GM19372 (cell line): Measurements from ENCODE around the gene KRT32.

Source experiments
- ATAC-seq: cut with Tn5 transposase; IDR thresholded peaks from one replicate; pipeline ENCODE4 v1.9.1; 2021; ENCODE audit warnings: mild to moderate bottlenecking, low read depth, moderate library complexity; ENCODE audit not compliant: unreplicated experiment

KRT32 gene

DNA sequence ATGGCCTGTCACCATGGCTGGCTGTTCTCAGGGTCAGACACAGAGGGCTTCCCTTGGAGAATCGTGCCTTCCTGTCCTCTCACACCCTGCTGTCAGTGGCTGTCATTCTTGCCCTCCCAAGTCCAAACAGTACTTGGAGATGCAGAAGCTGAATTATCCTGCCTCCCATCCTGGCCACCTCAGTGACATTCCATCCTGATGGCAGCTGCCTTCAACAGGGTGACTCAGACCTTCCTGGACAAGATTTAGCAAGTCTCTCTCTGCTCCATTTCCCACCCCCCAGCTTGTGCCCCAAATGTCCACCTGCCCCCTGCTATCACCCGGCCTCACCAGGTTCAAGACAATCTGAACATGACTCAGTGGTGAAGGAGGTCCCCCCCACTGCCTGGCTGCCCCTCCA is 27.3 kb upstream of the KRT32 start:
- ATAC-seq = no peak

DNA sequence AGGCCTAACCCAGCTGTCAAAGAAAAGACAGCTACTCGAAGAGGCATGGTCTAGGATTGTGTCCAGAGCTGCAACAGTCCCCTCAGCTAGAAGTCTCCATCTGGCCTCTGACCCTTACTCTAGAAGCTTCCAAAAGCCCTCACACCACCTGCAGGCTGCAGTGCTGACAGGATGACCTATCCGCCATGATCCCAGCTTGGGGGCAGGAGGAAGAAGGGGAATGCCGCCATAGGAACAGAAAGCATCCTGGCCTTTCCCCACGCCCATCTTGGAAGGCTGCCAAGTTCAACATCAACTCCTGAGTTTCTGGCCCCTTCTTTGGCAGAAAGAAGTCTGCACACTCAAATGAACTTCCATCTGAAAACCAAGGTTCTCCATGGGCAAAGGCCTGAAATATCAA is 25.6 kb upstream of the KRT32 start:
- ATAC-seq = no peak

DNA sequence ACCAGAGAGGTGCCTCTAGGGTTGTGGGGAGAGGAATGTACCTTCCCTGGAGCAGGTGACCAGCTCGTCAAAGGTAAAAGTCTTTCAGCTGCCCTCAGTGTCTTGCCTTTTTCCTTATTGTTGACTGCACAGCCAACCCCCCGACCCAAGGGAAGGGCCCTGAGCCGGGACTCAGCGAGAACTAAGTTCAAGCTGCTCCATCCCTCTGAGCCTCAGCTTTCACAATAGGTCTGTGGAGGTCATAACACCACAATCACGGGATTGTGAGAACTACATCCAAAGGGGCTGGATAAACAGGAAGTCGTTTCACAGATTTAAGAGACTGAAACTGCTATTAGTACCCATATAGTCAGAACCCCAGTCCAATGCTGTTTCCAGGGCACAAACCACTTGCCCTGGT is 25.2 kb upstream of the KRT32 start:
- ATAC-seq = no peak

DNA sequence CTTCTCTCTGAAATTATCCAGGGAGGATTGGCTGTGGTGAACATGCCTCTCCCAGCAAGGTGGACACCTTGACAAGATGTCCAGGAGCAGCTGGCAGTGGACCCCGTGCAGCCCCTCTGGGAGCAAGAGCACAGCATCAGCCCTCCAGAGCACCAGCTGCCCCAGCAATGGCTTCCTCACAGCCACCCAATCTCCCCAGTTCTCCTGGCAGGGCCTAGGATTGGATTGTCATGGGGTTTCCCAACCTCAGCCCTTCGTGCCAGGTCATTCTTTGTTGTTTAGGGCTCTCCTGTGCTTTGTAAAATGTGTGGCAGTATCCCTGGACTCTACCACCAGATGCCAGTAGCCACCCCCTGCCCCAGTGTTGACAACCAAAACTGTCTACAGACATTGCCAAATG is 24.3 kb upstream of the KRT32 start:
- no peak for ATAC-seq

DNA sequence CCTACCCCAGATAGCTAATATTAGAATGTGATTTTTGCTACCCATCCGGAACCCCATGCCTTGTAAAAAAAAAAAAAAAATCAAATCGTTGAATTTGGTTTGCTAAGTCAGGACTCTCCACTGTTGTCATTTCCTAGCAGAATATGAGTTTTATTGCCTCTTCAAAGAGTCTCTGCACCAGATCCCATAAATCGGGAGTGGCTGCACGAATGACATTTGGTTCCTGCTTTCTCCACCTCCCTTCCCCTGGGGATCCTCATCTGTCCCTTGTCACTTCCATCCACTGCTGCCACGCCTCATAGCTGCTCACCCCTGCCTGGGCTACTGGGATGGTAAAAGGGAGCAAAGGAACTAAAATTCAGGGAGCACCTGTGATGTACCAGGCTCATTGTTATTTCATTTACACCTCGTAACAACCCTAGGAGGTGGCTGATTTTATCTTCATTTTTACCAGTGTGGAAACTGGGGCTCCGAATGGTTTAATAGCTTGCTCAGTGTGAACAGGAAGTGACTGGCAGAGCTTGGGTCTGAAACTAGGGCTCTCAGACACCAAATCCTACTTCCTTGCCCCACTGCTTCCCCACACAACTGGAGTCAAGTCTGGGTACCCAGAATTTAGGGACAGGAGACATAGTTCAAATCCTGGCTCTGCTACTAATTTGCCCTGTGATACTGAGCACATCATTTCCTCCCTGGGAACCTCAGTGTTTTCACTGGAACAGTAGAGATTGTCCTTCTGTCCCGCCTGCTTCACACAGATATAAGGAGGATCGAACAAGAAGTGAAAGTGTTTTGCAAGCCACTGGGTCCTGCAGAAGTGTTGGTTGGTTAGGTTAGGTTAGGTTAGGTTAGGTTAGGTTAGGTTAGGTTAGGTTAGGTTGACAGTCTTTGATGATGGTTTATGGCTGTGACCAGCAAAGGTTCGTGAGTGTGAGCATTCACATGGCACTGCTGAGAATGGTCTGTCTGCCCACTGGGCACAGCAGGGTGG is 23.1 kb upstream of the KRT32 start:
- ATAC-seq = no peak

DNA sequence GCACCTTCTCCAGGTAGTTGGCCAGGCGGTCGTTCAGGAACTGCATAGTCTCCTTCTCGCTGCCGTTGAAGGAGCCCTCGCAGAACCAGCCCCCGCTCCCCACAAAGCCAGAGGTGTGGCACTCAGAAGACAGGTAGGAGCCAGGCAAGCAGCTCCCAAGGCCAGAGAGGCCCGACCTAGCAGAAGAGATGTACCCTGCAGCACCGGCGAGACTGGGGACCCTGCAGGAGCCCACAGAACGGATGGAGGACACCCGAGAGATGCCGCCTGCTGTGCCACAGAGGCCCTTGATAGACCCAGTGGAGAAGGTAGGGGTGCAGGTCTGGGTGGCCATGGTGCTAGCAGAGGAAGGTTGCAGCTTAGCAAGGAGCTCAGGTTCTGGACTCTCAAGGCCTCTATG is 22.3 kb upstream of the KRT32 start, which contains the start of gene KRT36:
KRT36 (minus strand) TSS at position 380 of the 400 bp plus-strand sequence; CDS start at position 334, 46 bp downstream.
- no peak for ATAC-seq

DNA sequence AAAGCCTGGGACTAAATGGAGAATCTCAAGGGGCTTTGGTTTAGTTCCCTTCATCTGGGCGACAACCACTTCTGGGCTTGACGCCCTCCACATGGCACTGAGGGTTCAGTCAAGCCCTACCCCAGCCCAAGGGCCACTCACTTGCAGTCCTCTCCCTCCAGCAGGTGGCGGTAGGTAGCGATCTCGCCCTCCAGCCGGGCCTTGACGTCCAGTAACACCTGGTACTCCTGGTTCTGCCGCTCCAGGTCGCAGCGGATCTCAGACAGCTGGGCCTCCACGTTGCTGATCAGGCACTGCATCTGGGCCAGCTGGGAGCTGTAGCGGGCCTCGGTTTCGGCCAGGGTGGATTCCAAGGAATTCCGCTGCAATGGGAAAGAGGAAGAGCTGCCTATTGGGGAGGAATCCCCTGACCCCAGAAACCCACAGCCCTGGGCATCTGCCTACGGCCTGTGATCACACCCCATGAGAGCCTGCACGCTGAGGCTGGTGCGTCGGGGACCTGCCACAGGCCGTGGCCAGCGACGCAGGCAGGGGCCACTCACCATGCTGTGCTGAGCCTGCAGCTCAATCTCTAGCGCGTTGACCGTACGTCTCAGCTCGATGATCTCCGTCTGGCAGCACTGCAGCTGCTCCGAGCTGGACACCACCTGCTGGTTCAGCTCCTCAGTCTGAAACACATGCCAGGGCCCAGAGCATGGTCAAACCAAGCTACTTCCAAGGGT is 19.8 kb upstream of the KRT32 start:
- ATAC-seq = no peak

DNA sequence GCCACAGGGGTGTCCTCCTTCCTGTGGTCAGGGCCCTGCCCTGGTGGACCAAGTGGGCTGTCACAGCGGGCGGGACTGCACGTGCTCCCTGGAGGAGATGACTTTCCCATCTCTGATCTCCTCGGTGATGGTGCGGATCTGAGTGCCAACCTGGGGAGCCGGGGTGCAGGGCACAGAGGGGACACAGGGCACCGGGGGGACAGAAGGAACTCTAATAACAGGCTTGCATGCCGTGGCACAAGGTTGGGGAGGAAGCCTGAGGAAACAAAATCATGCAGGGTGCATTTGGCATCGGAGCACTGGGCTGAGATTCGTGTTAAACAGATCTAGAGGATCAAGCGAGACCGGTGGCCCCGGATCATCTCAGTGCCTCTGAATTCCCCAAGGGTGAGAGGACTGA is 19.1 kb upstream of the KRT32 start:
- ATAC-seq = no peak

DNA sequence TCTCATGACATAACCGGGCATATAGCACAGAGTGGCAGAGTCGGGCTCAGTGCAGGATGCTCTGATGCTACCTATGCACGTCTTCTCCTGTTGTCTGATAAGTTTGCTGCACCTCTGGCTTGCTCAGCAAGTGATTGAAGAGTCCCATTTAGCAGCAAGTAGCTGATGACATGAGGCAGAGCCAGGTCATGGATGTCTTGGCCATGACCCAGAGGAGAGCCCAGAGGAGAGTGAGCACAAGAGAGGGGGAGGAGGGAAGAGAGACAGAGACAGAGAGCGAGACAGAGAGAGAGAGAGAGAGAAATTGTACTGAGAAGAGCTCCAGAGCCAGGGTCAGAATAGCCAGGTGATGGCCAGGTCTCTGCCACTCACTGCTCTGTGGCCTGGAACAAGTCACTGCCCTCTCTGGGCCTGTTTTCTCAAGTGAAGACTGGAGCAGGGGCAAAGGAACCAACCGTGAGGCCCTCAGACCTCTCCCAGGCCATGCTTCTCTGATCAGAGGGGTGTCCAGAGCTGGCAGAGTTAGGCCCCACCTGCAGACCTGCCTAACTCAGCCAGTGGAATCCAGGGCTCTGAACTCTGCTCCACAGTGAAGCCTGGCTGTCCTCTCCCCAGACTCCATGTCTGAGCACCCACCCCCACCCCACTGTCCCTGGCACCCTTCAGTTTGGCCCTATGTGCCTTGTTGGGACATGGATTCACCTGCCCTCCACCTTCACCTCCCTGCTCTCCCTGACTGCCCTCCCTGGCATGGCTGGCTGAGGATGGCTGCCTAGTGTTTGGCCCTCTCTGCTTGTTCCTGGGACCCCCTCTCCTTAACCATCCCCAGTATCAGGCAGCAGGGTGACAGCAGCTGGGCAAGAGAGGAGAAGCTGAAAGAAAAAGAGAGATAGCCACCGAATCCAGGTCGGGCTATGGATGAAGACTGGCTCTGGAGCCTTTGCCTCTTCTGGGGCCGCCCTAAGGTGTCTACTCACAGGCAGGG is 18.0 kb upstream of the KRT32 start:
- no peak for ATAC-seq

DNA sequence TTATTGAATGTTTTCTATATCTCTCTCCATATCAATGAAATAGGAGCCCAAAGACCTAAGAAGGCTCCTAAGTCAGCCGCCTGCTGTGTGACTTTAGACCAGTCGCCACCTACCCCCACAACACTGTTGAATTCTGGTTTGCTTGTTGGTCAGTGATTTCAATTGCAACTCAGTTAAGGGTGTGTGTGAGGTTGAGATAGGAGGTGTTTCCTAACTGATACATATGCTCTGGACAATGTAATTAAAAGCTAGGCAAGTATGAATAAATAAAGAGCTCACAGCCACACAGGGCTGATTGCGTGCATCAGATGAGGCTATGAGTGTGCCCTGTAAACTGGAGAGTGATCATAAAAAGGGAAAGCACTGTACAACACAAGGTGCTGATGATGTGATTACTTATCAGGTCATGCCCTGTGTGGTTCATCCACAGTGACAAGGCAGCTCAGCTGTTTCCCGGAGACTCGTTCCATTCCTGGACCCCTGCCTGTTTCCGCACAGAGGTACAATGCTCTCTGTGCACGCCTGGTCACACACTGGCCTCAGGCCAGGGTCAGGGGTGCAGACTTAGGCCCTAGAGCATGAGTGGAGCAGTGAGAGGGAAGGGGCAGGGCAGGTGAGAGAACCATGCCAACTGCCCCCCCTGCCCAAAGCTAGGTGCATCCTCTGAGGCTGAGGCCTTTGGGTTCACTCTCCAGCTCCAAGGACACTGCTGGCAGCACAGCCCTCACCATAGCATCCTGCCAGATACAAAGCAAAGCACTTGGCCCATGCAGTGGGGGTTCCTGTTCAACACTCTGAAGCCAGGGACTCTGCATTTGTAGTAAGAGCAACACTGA is 17.0 kb upstream of the KRT32 start:
- ATAC-seq = no peak

DNA sequence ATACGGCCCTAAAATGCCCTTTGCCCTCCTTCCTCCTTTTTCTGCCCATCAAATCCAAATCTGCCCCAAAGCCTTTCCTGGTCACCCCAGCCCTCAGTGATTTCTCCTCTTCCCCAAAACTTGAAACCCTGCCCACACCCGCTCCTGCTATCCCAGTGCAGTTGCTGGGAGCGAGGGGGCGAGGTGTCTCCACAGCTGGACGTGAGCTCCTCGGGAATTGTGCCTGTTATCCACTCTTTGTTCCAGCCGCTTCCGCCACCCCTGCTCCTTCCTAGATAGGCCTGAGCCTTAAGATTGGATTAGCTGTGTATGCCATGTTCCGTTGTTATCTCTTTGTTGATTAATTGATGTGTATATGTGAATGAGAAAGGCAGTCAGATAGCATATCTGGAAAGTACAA is 16.3 kb upstream of the KRT32 start:
- ATAC-seq = no peak

DNA sequence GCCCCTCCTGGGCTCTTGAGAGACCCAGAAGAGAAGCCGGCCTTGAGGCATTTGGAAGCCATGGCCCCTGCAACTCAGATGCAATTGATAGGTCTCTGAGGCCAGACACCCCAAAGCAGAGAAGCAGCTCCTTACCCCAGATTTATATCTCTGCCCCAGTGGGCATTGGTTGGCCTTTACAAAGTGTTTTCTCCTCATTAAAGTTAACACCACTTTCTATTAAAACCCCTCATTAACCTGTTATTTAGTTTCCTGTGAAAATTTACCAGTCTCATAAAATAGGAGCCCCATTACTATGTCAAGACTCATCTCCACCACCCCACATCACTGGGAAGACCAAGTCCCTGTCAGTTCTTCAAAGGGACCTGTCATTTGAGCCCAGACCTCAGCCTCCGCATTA is 13.8 kb upstream of the KRT32 start, which contains the start of gene KRT35:
KRT35 (minus strand) TSS at position 116 of the 400 bp plus-strand sequence; CDS start at position 62, 54 bp downstream.
- no peak for ATAC-seq

DNA sequence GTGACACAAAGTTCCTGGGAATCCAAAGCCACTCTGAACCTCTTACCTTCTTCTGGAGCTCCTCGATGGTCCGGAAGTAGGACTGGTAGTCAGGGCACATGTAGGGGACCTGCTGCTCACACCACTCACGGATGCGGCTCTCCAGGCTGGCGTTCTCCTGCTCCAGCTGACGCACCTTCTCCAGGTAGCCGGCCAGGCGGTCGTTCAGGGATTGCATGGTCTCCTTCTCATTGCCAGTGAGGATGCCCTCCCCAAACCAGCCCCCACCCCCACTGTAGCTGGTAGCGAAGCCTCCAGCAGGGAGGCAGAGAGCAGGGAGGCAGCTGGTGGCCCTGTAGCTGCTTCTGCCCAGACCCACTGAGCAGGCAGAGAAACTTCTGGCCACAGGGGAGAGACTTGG is 13.4 kb upstream of the KRT32 start:
- no peak for ATAC-seq

DNA sequence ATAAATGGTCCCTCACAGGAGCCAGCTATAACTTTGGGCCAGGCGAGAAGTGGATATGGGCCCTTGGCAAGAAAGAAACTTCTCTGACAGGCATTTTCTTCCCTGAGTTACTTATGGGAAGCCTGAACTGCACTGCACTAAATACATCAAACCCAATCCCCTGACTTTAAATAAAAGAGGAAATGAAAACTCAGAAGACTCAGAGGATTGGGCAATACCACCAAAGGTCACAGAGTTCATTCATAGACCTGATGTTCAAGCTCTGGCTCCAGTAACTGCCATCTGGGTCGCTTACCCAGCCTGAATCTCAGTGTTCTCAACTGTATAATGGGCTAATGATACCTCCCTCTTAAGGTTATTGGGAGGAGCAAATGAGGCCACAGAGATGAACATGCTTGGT is 12.9 kb upstream of the KRT32 start:
- ATAC-seq = no peak

DNA sequence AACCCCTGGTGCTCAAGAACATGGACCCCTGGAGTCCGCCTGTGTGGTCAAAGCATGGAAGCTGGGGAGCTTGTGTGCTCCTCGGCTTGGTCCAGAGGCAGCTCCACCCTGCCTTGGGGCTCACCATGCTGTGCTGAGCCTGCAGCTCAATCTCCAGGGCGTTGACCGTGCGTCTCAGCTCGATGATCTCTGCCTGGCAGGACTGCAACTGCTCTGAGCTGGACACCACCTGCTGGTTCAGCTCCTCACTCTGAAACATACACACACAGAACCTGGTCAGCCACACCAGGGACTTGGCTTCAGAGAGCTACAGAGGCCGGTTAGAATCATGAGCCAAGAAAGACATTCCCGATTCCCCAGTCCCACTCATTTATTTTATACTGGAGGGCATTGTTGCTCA is 11.1 kb upstream of the KRT32 start:
- no peak for ATAC-seq

DNA sequence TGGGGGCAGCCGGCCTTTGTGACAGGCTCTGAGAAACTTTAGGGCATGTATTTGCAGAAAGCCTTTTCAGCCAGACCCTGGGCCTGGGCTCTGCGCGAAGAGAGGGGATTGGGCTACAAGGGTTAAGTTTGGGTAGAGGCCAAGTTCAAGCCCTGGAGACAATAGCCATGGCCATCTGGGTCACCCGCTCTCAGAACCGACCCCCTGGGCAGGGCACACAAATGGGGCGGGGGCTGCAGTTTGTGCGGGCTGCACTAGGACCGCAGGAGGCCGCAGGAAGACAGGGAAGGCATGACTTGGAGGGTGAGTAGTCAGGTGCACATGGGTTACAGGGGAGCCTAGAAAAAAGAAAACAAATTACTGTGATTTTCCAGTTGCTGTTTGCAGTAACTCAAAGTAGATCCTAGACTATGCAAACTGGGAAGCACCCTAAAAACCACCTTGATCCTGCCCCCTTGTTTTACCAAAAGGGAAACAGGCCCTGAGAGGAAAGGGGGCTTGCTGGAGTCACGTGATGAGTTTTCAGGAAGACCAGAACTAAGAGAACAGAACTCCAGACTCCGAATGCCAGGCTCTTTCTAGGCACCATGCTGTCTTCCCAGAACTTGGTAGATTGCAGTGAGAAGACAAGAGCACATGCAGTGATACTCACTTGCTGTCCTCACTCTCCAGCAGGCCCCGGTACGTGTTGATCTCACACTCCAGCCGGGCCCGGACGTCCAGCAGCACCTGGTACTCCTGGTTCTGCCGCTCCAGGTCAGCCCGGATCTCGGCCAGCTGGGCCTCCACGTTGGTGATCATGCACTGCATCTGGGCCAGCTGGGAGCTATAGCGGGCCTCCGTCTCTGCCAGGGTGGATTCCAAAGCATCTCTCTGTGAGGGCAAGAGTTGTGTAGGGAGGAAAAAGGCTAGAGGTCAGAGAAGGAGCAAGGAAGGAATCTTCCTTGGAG is 10.0 kb upstream of the KRT32 start:
- ATAC-seq = no peak

DNA sequence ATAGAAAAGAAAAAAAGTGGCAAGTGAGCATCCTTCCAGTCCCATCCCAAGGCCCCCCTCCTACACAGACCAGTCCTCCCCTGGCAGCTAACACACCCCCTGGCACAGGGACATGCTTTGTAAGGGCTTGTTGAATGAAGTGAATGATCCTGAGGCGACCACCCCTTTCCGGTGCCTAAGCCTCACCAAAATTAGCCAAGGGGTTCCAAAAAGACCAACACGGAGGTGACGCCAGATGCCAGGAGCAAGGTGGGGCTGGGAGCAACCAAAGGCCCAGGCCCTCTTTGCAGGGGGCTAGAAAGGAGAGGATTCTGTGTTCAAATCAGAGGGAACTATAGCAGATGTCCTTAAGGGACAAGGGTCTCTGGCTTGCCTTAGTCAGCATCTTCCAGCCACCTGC is 8.2 kb upstream of the KRT32 start:
- ATAC-seq = no peak

DNA sequence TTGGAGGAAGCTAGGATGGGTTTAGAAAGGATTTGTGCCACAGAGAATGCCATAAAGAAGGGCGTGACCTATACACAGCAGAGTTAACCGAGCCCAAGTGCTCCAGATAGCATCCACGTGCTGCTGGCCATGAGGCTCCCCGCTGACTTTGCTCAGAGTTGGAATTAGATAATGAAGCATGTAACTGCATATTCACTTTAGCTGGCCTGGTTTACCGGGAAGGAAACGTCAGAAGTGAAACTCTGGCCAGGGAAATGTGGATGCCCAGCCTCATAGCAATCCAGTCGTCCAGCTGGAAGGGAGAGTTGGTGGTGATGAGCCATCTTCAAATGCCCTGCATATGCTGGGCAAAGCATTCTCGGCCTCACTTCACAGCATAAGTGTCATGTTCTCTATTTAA is 7.7 kb upstream of the KRT32 start:
- no peak for ATAC-seq
